Measurements from ENCODE around the gene ATG4D.

Gene ATG4D

DNA sequence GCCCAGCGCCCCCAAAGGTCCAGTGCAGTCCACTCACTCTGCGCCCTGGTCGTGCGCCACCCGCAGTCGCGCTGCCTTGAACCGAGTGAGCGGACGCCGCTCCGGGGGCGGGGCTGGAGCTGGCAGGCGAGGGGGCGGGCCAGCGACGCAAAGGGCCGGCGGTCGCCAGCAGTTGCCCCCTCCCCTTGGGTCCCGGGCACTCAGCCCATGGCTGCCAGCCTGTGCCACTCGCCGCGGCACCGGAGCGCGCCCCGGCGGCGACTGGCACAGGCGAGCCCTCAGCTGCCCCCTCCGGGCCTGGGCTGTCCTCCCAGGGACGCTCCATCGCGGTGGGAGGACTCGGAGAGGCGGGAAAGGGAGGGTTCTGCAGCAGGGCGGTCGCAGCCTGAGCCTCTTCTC lies 26.3 kb upstream of the ATG4D start, which contains the start of gene S1PR5 (continued):
- TF ChIP-seq, protein P1, sequence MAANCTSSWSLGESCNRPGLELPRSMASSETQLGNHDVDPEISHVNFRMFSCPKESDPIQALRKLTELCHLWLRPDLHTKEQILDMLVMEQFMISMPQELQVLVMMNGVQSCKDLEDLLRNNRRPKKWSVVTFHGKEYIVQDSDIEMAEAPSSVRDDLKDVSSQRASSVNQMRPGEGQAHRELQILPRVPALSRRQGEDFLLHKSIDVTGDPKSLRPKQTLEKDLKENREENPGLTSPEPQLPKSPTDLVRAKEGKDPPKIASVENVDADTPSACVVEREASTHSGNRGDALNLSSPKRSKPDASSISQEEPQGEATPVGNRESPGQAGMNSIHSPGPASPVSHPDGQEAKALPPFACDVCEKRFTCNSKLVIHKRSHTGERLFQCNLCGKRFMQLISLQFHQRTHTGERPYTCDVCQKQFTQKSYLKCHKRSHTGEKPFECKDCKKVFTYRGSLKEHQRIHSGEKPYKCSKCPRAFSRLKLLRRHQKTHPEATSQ (tag by site-specific recombination; IDR thresholded peaks at IDR 0.05): 0 out of 2 replicates have a peak, but pooled peaks have one; percentile 33
- TF ChIP-seq ZNF133 (tag by site-specific recombination; IDR thresholded peaks at IDR 0.05): no peak
- no peak for TF ChIP-seq ZNF155 (tag by site-specific recombination; IDR thresholded peaks at IDR 0.05)
- TF ChIP-seq, protein P2, sequence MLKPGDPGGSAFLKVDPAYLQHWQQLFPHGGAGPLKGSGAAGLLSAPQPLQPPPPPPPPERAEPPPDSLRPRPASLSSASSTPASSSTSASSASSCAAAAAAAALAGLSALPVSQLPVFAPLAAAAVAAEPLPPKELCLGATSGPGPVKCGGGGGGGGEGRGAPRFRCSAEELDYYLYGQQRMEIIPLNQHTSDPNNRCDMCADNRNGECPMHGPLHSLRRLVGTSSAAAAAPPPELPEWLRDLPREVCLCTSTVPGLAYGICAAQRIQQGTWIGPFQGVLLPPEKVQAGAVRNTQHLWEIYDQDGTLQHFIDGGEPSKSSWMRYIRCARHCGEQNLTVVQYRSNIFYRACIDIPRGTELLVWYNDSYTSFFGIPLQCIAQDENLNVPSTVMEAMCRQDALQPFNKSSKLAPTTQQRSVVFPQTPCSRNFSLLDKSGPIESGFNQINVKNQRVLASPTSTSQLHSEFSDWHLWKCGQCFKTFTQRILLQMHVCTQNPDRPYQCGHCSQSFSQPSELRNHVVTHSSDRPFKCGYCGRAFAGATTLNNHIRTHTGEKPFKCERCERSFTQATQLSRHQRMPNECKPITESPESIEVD (tag by site-specific recombination; IDR thresholded peaks at IDR 0.05): no peak
- no peak for TF ChIP-seq ZNF571 (tag by site-specific recombination; IDR thresholded peaks at IDR 0.05)
- no peak for TF ChIP-seq ZNF654 (tag by site-specific recombination; IDR thresholded peaks at IDR 0.05; ENCODE audit: low read depth)
- no peak for TF ChIP-seq ZNF132 (tag by site-specific recombination; IDR thresholded peaks at IDR 0.05; ENCODE audit: borderline replicate concordance)
- TF ChIP-seq TRIM28 (IDR thresholded peaks at IDR 0.05; ENCODE audit: borderline replicate concordance, low read length): no peak
- TF ChIP-seq ZFHX2 (tag by site-specific recombination; conservative IDR thresholded peaks at IDR 0.05): no peak
- TF ChIP-seq, protein P3, sequence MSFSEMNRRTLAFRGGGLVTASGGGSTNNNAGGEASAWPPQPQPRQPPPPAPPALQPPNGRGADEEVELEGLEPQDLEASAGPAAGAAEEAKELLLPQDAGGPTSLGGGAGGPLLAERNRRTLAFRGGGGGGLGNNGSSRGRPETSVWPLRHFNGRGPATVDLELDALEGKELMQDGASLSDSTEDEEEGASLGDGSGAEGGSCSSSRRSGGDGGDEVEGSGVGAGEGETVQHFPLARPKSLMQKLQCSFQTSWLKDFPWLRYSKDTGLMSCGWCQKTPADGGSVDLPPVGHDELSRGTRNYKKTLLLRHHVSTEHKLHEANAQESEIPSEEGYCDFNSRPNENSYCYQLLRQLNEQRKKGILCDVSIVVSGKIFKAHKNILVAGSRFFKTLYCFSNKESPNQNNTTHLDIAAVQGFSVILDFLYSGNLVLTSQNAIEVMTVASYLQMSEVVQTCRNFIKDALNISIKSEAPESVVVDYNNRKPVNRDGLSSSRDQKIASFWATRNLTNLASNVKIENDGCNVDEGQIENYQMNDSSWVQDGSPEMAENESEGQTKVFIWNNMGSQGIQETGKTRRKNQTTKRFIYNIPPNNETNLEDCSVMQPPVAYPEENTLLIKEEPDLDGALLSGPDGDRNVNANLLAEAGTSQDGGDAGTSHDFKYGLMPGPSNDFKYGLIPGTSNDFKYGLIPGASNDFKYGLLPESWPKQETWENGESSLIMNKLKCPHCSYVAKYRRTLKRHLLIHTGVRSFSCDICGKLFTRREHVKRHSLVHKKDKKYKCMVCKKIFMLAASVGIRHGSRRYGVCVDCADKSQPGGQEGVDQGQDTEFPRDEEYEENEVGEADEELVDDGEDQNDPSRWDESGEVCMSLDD (tag by site-specific recombination; IDR thresholded peaks at IDR 0.05): no peak
- 0 out of 2 replicates have a peak, but pooled peaks have one; percentile 30 for TF ChIP-seq ZNF600 (tag by site-specific recombination; IDR thresholded peaks at IDR 0.05)
- no peak for TF ChIP-seq ZNF37A (tag by site-specific recombination; IDR thresholded peaks at IDR 0.05)
- TF ChIP-seq ZNF341 (tag by site-specific recombination; IDR thresholded peaks at IDR 0.05; ENCODE audit: low read depth): peak; percentile 41; the same call in 1 of the 2 replicates
- TF ChIP-seq, protein P4, sequence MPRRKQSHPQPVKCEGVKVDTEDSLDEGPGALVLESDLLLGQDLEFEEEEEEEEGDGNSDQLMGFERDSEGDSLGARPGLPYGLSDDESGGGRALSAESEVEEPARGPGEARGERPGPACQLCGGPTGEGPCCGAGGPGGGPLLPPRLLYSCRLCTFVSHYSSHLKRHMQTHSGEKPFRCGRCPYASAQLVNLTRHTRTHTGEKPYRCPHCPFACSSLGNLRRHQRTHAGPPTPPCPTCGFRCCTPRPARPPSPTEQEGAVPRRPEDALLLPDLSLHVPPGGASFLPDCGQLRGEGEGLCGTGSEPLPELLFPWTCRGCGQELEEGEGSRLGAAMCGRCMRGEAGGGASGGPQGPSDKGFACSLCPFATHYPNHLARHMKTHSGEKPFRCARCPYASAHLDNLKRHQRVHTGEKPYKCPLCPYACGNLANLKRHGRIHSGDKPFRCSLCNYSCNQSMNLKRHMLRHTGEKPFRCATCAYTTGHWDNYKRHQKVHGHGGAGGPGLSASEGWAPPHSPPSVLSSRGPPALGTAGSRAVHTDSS (tag by site-specific recombination; IDR thresholded peaks at IDR 0.05): no peak
- TF ChIP-seq KLF7 (tag by site-specific recombination; IDR thresholded peaks at IDR 0.05; ENCODE audit: borderline replicate concordance): no peak
- TF ChIP-seq GLI4 (tag by site-specific recombination; IDR thresholded peaks at IDR 0.05): no peak
- TF ChIP-seq ZEB2 (tag by site-specific recombination; IDR thresholded peaks at IDR 0.05): no peak
- TF ChIP-seq, protein P5, sequence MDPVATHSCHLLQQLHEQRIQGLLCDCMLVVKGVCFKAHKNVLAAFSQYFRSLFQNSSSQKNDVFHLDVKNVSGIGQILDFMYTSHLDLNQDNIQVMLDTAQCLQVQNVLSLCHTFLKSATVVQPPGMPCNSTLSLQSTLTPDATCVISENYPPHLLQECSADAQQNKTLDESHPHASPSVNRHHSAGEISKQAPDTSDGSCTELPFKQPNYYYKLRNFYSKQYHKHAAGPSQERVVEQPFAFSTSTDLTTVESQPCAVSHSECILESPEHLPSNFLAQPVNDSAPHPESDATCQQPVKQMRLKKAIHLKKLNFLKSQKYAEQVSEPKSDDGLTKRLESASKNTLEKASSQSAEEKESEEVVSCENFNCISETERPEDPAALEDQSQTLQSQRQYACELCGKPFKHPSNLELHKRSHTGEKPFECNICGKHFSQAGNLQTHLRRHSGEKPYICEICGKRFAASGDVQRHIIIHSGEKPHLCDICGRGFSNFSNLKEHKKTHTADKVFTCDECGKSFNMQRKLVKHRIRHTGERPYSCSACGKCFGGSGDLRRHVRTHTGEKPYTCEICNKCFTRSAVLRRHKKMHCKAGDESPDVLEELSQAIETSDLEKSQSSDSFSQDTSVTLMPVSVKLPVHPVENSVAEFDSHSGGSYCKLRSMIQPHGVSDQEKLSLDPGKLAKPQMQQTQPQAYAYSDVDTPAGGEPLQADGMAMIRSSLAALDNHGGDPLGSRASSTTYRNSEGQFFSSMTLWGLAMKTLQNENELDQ (tag by site-specific recombination; IDR thresholded peaks at IDR 0.05; ENCODE audit: low read depth): no peak
- TF ChIP-seq, protein P6, sequence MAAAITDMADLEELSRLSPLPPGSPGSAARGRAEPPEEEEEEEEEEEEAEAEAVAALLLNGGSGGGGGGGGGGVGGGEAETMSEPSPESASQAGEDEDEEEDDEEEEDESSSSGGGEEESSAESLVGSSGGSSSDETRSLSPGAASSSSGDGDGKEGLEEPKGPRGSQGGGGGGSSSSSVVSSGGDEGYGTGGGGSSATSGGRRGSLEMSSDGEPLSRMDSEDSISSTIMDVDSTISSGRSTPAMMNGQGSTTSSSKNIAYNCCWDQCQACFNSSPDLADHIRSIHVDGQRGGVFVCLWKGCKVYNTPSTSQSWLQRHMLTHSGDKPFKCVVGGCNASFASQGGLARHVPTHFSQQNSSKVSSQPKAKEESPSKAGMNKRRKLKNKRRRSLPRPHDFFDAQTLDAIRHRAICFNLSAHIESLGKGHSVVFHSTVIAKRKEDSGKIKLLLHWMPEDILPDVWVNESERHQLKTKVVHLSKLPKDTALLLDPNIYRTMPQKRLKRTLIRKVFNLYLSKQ (tag by site-specific recombination; IDR thresholded peaks at IDR 0.05; ENCODE audit: borderline replicate concordance): no peak
- TF ChIP-seq, protein P7, sequence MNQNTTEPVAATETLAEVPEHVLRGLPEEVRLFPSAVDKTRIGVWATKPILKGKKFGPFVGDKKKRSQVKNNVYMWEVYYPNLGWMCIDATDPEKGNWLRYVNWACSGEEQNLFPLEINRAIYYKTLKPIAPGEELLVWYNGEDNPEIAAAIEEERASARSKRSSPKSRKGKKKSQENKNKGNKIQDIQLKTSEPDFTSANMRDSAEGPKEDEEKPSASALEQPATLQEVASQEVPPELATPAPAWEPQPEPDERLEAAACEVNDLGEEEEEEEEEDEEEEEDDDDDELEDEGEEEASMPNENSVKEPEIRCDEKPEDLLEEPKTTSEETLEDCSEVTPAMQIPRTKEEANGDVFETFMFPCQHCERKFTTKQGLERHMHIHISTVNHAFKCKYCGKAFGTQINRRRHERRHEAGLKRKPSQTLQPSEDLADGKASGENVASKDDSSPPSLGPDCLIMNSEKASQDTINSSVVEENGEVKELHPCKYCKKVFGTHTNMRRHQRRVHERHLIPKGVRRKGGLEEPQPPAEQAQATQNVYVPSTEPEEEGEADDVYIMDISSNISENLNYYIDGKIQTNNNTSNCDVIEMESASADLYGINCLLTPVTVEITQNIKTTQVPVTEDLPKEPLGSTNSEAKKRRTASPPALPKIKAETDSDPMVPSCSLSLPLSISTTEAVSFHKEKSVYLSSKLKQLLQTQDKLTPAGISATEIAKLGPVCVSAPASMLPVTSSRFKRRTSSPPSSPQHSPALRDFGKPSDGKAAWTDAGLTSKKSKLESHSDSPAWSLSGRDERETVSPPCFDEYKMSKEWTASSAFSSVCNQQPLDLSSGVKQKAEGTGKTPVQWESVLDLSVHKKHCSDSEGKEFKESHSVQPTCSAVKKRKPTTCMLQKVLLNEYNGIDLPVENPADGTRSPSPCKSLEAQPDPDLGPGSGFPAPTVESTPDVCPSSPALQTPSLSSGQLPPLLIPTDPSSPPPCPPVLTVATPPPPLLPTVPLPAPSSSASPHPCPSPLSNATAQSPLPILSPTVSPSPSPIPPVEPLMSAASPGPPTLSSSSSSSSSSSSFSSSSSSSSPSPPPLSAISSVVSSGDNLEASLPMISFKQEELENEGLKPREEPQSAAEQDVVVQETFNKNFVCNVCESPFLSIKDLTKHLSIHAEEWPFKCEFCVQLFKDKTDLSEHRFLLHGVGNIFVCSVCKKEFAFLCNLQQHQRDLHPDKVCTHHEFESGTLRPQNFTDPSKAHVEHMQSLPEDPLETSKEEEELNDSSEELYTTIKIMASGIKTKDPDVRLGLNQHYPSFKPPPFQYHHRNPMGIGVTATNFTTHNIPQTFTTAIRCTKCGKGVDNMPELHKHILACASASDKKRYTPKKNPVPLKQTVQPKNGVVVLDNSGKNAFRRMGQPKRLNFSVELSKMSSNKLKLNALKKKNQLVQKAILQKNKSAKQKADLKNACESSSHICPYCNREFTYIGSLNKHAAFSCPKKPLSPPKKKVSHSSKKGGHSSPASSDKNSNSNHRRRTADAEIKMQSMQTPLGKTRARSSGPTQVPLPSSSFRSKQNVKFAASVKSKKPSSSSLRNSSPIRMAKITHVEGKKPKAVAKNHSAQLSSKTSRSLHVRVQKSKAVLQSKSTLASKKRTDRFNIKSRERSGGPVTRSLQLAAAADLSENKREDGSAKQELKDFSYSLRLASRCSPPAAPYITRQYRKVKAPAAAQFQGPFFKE (tag by site-specific recombination; IDR thresholded peaks at IDR 0.05; ENCODE audit: borderline replicate concordance): no peak
- TF ChIP-seq ZNF624 (tag by site-specific recombination; IDR thresholded peaks at IDR 0.05): no peak
- no peak for TF ChIP-seq ZNF830 (tag by site-specific recombination; IDR thresholded peaks at IDR 0.05; ENCODE audit: low read depth)
- TF ChIP-seq ZBTB48 (tag by site-specific recombination; IDR thresholded peaks at IDR 0.05): 0 out of 2 replicates have a peak, but pooled peaks have one; percentile 21
